Stimulated activated CD4-positive, alpha-beta T cell treated with anti-CD3 and anti-CD28 coated beads, Interleukin-4, amount 100 ng/mL, for 1 hour (primary cell): Measurements from ENCODE around the gene ZEB2.

Experiments used
- DNase-seq: peaks from one replicate; pipeline ENCODE4 v3.0.0-alpha.2; 2020

ZEB2 gene

GRCh38 chr2:144493027-144493809, 26.7 kb downstream of the ZEB2 start:
- no peak for DNase-seq

GRCh38 chr2:144490857-144491256, 29.1 kb downstream of the ZEB2 start:
- DNase-seq: no peak

GRCh38 chr2:144490017-144490416, 29.9 kb downstream of the ZEB2 start:
- no peak for DNase-seq

- no peak for DNase-seq
Measured at GRCh38 chr2:144489315-144489916, 30.5 kb downstream of the ZEB2 start.

- no peak for DNase-seq
Measured at GRCh38 chr2:144484201-144484948, 35.5 kb downstream of the ZEB2 start.

GRCh38 chr2:144481666-144482065, 38.3 kb downstream of the ZEB2 start:
- no peak for DNase-seq

GRCh38 chr2:144481109-144481508, 38.8 kb downstream of the ZEB2 start:
- DNase-seq: no peak

GRCh38 chr2:144480285-144480684, 39.6 kb downstream of the ZEB2 start:
- DNase-seq: no peak

GRCh38 chr2:144479659-144480058, 40.3 kb downstream of the ZEB2 start:
- DNase-seq: no peak

GRCh38 chr2:144479138-144479537, 40.8 kb downstream of the ZEB2 start:
- no peak for DNase-seq

GRCh38 chr2:144477957-144478311, 42.0 kb downstream of the ZEB2 start:
- no peak for DNase-seq

GRCh38 chr2:144477281-144477956, 42.5 kb downstream of the ZEB2 start:
- no peak for DNase-seq

- DNase-seq: no peak
Measured at GRCh38 chr2:144476682-144477081, 43.2 kb downstream of the ZEB2 start.

- DNase-seq: no peak
Measured at GRCh38 chr2:144475569-144476275, 44.2 kb downstream of the ZEB2 start.

- DNase-seq: no peak
Measured at GRCh38 chr2:144475044-144475443, 44.9 kb downstream of the ZEB2 start.

GRCh38 chr2:144474017-144474416, 45.9 kb downstream of the ZEB2 start:
- no peak for DNase-seq

GRCh38 chr2:144472911-144473310, 47.0 kb downstream of the ZEB2 start:
- no peak for DNase-seq

- DNase-seq: no peak
Measured at GRCh38 chr2:144472046-144472412, 47.9 kb downstream of the ZEB2 start.

- no peak for DNase-seq
Measured at GRCh38 chr2:144471305-144472045, 48.4 kb downstream of the ZEB2 start.

GRCh38 chr2:144470816-144471215, 49.1 kb downstream of the ZEB2 start:
- DNase-seq: no peak

- DNase-seq: no peak
Measured at GRCh38 chr2:144470334-144470733, 49.6 kb downstream of the ZEB2 start.

- no peak for DNase-seq
Measured at GRCh38 chr2:144469798-144470197, 50.1 kb downstream of the ZEB2 start.
